SU-DHL-6 (cell line): ENCODE results near the gene TRIM10.

Experiments
- H2AFZ ChIP-seq: fragments of 200-600 bp; sonication (generic); 2 replicates; pipeline ENCODE4 v1.6.1; 2014; ENCODE audit warnings: low read depth, mild to moderate bottlenecking, moderate library complexity, mixed read lengths, antibody characterized with exemption, low read length; ENCODE audit not compliant: severe bottlenecking
- H3F3A ChIP-seq: fragments of 200-600 bp; shearing (Covaris generic); 2 replicates; pipeline ENCODE4 v1.6.0; 2016; ENCODE audit warnings: antibody characterized with exemption, mild to moderate bottlenecking; ENCODE audit not compliant: insufficient read depth
- H3K27ac ChIP-seq: fragments of 200-600 bp; sonication (generic); 2 replicates; pipeline ENCODE4 v1.5.1; 2016; ENCODE audit warnings: low read depth, mild to moderate bottlenecking, low read length, moderate library complexity, mixed read lengths
- H3K27me3 ChIP-seq: fragments of 200-600 bp; sonication (generic), shearing (Covaris generic); 2 replicates; pipeline ENCODE4 v1.6.0; 2014; ENCODE audit warnings: mild to moderate bottlenecking, low read length
- H3K36me3 ChIP-seq: fragments of 200-600 bp; sonication (generic); 2 replicates; pipeline ENCODE4 v1.6.1; 2014; ENCODE audit warnings: mild to moderate bottlenecking, low read length, mixed read lengths
- H3K4me2 ChIP-seq: fragments of 300-600, 200-600 bp; shearing (Covaris generic), sonication (generic); 2 replicates; pipeline ENCODE4 v1.6.0; 2014; ENCODE audit warnings: low read length, low read depth, mild to moderate bottlenecking; ENCODE audit not compliant: poor library complexity, severe bottlenecking
- H3K4me3 ChIP-seq: fragments of 200-600 bp; sonication (generic); 2 replicates; pipeline ENCODE4 v1.5.1; 2014; ENCODE audit warnings: antibody characterized with exemption, low read length, mild to moderate bottlenecking, mixed read lengths; ENCODE audit not compliant: insufficient read depth, poor library complexity, severe bottlenecking
- H3K79me2 ChIP-seq: fragments of 200-600 bp; sonication (generic); 2 replicates; pipeline ENCODE4 v1.6.1; 2014; ENCODE audit warnings: mild to moderate bottlenecking, low read length, moderate library complexity; ENCODE audit not compliant: insufficient read depth
- H3K9ac ChIP-seq: fragments of 200-600 bp; sonication (generic); 2 replicates; pipeline ENCODE4 v1.7.0; 2014; ENCODE audit warnings: mild to moderate bottlenecking, low read length
- H3K9me2 ChIP-seq: fragments of 200-600 bp; sonication (generic); replicated peaks from 2 replicates; pipeline ENCODE4 v1.6.1; 2014; ENCODE audit warnings: low read length; ENCODE audit not compliant: insufficient read depth
- H3K9me3 ChIP-seq: fragments of 200-600 bp; sonication (generic); 2 replicates; pipeline ENCODE4 v1.6.1; 2014; ENCODE audit warnings: low read length, mixed read lengths; ENCODE audit not compliant: insufficient read depth
- H4K20me1 ChIP-seq: fragments of 200-600 bp; sonication (generic); 2 replicates; pipeline ENCODE4 v1.6.1; 2014; ENCODE audit warnings: low read depth, mild to moderate bottlenecking, antibody characterized with exemption, low read length, moderate library complexity, mixed read lengths
- CTCF ChIP-seq: fragments of 200-600 bp; sonication (generic); IDR thresholded peaks from one replicate; pipeline ENCODE4 v1.5.1; 2017; ENCODE audit warnings: antibody characterized with exemption, mild to moderate bottlenecking, low read length, moderate library complexity; ENCODE audit not compliant: insufficient read depth, poor library complexity, severe bottlenecking
- EZH2phosphoT487 ChIP-seq: fragments of 200-600 bp; sonication (generic), shearing (Covaris generic); conservative IDR thresholded peaks from 2 replicates; pipeline ENCODE4 v1.6.1; 2018; ENCODE audit warnings: mild to moderate bottlenecking, antibody characterized with exemption, low read length, moderate library complexity, mixed read lengths

The TRIM10 gene

GRCh38 chr6:30130887-30131862 is 29.8 kb downstream of the TRIM10 start:
- no peaks in the 10 kb centered on the region for H3K9me2 ChIP-seq
- H3K27me3 ChIP-seq, result no peaks in the 10 kb centered on the region
- H3K4me2 ChIP-seq, result peak overlapping the region; percentile 18
- no peaks in the 10 kb centered on the region for H3K79me2 ChIP-seq
- H3K36me3 ChIP-seq, result no peaks in the 10 kb centered on the region
- H3K27ac ChIP-seq, result no peak overlapping the region
- H3F3A ChIP-seq, result no peaks in the 10 kb centered on the region
- TF ChIP-seq CTCF, result peak; percentile 100
- TF ChIP-seq EZH2phosphoT487, result no peak
- H2AFZ ChIP-seq, result peak overlapping the region; percentile 61
- no peak overlapping the region for H3K4me3 ChIP-seq
- H3K9ac ChIP-seq, result peak overlapping the region; percentile 0; the same call in 1 of the 2 replicates
- H3K9me3 ChIP-seq, result no peaks in the 10 kb centered on the region
- H4K20me1 ChIP-seq, result no peaks in the 10 kb centered on the region

- Histone ChIP-seq H3K36me3 (no peaks in the 10 kb centered on the region), H3K27ac (no peak overlapping the region), H3K27me3 (no peaks in the 10 kb centered on the region), H3K9ac (peak overlapping the region; percentile 0; the same call in 1 of the 2 replicates), H3F3A (no peaks in the 10 kb centered on the region), H2AFZ (no peak overlapping the region), H3K9me2 (no peaks in the 10 kb centered on the region), H3K4me2 (no peak overlapping the region), H3K4me3 (no peak overlapping the region), H3K79me2 (no peaks in the 10 kb centered on the region), H4K20me1 (no peaks in the 10 kb centered on the region), H3K9me3 (no peaks in the 10 kb centered on the region)
- TF ChIP-seq CTCF, result no peak
- TF ChIP-seq EZH2phosphoT487, result no peak
Measured at GRCh38 chr6:30130179-30130679, 30.8 kb downstream of the TRIM10 start.

- no peak overlapping the region for H3K9ac ChIP-seq
- no peak overlapping the region for H2AFZ ChIP-seq
- TF ChIP-seq CTCF (no peak), EZH2phosphoT487 (no peak)
- no peaks in the 10 kb centered on the region for H3F3A ChIP-seq
- H3K27me3 ChIP-seq, result no peaks in the 10 kb centered on the region
- H3K27ac ChIP-seq, result no peak overlapping the region
- no peaks in the 10 kb centered on the region for H3K79me2 ChIP-seq
- no peak overlapping the region for H3K4me3 ChIP-seq
- H3K9me2 ChIP-seq, result no peaks in the 10 kb centered on the region
- no peaks in the 10 kb centered on the region for H4K20me1 ChIP-seq
- H3K9me3 ChIP-seq, result no peaks in the 10 kb centered on the region
- H3K36me3 ChIP-seq, result no peaks in the 10 kb centered on the region
- no peak overlapping the region for H3K4me2 ChIP-seq
Measured at GRCh38 chr6:30129265-30130178, 31.5 kb downstream of the TRIM10 start.
